DMS114 treated with DMSO at 0.1 percent for 48 hours (cell line): ENCODE data around the gene CLNK.
A peak's percentile ranks its signal among the peaks of the same experiment; 100 is the strongest.

Source experiments
- DNase-seq: peaks from one replicate; lab custom pipeline; 2025; ENCODE audit not compliant: unreplicated experiment; lab: John Stamatoyannopoulos, UW

The CLNK gene

GRCh38 chr4:10524196-10524833 lies 160.3 kb downstream of the CLNK start:
- no peak for DNase-seq

GRCh38 chr4:10521424-10521823 lies 163.1 kb downstream of the CLNK start:
- DNase-seq: no peak

- DNase-seq: no peak
Observed at GRCh38 chr4:10509733-10510132, 174.8 kb downstream of the CLNK start.

GRCh38 chr4:10506077-10506476 lies 178.5 kb downstream of the CLNK start:
- no peak for DNase-seq

- no peak for DNase-seq
Observed at GRCh38 chr4:10504570-10505179, 179.9 kb downstream of the CLNK start.

GRCh38 chr4:10502717-10503116 lies 181.9 kb downstream of the CLNK start:
- DNase-seq: no peak

- no peak for DNase-seq
Observed at GRCh38 chr4:10500776-10501175, 183.8 kb downstream of the CLNK start.

- DNase-seq: no peak
Observed at GRCh38 chr4:10496200-10496599, 188.4 kb downstream of the CLNK start.

GRCh38 chr4:10495651-10496050 lies 188.9 kb downstream of the CLNK start:
- DNase-seq: no peak

- DNase-seq: no peak
Observed at GRCh38 chr4:10492464-10492863, 192.1 kb downstream of the CLNK start.

- no peak for DNase-seq
Observed at GRCh38 chr4:10491401-10491800, 193.2 kb downstream of the CLNK start.

GRCh38 chr4:10490996-10491395 lies 193.6 kb downstream of the CLNK start:
- DNase-seq: no peak

- DNase-seq: no peak
Observed at GRCh38 chr4:10482913-10483312, 201.7 kb downstream of the CLNK start.

- DNase-seq: no peak
Observed at GRCh38 chr4:10480616-10481015, 204.0 kb downstream of the CLNK start.

- no peak for DNase-seq
Observed at GRCh38 chr4:10478621-10479020, 205.9 kb downstream of the CLNK start.

GRCh38 chr4:10470505-10470904 lies 214.1 kb downstream of the CLNK start:
- no peak for DNase-seq

- no peak for DNase-seq
Observed at GRCh38 chr4:10466161-10466560, 218.4 kb downstream of the CLNK start.

- no peak for DNase-seq
Observed at GRCh38 chr4:10462876-10463275, 221.7 kb downstream of the CLNK start.

- DNase-seq: no peak
Observed at GRCh38 chr4:10461850-10462400, 222.6 kb downstream of the CLNK start.

GRCh38 chr4:10461091-10461849 lies 223.3 kb downstream of the CLNK start:
- peak; percentile 26 for DNase-seq

- DNase-seq: no peak
Observed at GRCh38 chr4:10460313-10461047, 224.1 kb downstream of the CLNK start.
